AG09309 (cell line): Measurements from ENCODE around the gene HM13.
"Not testable (repeated sequence)": the region's sequence is repeated elsewhere in the genome, so short reads cannot be mapped to it uniquely, and the experiment has no call there.

Experiments used
- DNase-seq: peaks from one replicate; pipeline ENCODE4 v3.0.0-alpha.2; 2010; ENCODE audit warnings: low read depth
- H3K4me3 ChIP-seq: 2 replicates; pipeline ENCODE4 v1.5.1; 2011; ENCODE audit warnings: mild to moderate bottlenecking, low read depth, low read length, moderate library complexity; ENCODE audit not compliant: control insufficient read depth
- CTCF ChIP-seq: IDR thresholded peaks from 2 replicates; pipeline ENCODE4 v1.5.1; 2011; ENCODE audit warnings: mild to moderate bottlenecking, low read depth, low read length, inconsistent platforms; ENCODE audit not compliant: insufficient read depth, control insufficient read depth; ENCODE audit errors: missing control alignments

The HM13 gene

GRCh38 chr20:31572042-31572700, 57.9 kb downstream of the HM13 start:
- no peak overlapping the region for H3K4me3 ChIP-seq
- no peak for DNase-seq
- TF ChIP-seq CTCF = no peak

- DNase-seq = peak; percentile 94
- no peak for TF ChIP-seq CTCF
- H3K4me3 ChIP-seq = peak overlapping the region; percentile 44
These were observed 58.7 kb downstream of the HM13 start for GRCh38 chr20:31572701-31573554.

GRCh38 chr20:31573555-31574321, 59.5 kb downstream of the HM13 start:
- no peak for TF ChIP-seq CTCF
- DNase-seq = no peak
- H3K4me3 ChIP-seq = peak overlapping the region; percentile 44

GRCh38 chr20:31574986-31575385, 60.7 kb downstream of the HM13 start:
- DNase-seq, H3K4me3 ChIP-seq: not testable (repeated sequence)

GRCh38 chr20:31576751-31577150, 62.5 kb downstream of the HM13 start:
- no peak for TF ChIP-seq CTCF
- no peak overlapping the region for H3K4me3 ChIP-seq
- no peak for DNase-seq

GRCh38 chr20:31577194-31577593, 63.0 kb downstream of the HM13 start:
- DNase-seq = no peak
- H3K4me3 ChIP-seq = no peak overlapping the region
- TF ChIP-seq CTCF = no peak

- DNase-seq = no peak
- no peak for TF ChIP-seq CTCF
These were observed 64.4 kb downstream of the HM13 start for GRCh38 chr20:31578448-31579138.

More at GRCh38 chr20:31578448-31579138, 64.4 kb downstream of the HM13 start:
- no peak overlapping the region for H3K4me3 ChIP-seq
